OCI-LY7 (cell line): ENCODE results near the gene HNRNPH2.

ENCODE experiments used
- EZH2phosphoT487 ChIP-seq: fragments of 200-600 bp; sonication (generic); IDR thresholded peaks from 2 replicates; pipeline ENCODE4 v1.6.1; 2018; ENCODE audit warnings: low read depth, borderline replicate concordance, mild to moderate bottlenecking, mixed run types, antibody characterized with exemption, low read length, moderate library complexity, mixed read lengths
- TF ChIP-seq, protein P1 (sequence below): fragments of 200-600 bp; sonication (generic); conservative IDR thresholded peaks from 2 replicates; pipeline ENCODE4 v1.5.1; 2014; ENCODE audit warnings: mild to moderate bottlenecking, antibody characterized with exemption, low read length, moderate library complexity, mixed read lengths

DNA sequence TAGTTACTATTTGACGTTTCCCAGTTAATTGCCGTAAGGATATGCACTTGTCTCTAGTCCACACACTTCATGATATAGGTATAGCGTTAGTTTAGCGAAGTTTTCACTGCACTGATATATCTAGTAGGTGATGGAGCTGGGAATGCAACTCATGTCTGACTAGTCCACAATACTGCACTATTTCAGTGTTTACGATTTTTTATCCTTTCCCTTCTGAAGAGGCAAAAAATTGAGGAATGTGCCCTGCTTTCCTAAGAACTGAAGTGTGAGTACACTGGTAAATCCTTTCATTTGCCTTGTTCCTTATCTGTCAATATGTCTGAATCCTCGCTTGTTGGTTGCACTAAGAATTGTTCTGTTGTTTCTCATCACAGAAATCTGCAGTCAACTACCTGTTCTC is 16.2 kb upstream of the HNRNPH2 start:
- TF ChIP-seq, protein P1, sequence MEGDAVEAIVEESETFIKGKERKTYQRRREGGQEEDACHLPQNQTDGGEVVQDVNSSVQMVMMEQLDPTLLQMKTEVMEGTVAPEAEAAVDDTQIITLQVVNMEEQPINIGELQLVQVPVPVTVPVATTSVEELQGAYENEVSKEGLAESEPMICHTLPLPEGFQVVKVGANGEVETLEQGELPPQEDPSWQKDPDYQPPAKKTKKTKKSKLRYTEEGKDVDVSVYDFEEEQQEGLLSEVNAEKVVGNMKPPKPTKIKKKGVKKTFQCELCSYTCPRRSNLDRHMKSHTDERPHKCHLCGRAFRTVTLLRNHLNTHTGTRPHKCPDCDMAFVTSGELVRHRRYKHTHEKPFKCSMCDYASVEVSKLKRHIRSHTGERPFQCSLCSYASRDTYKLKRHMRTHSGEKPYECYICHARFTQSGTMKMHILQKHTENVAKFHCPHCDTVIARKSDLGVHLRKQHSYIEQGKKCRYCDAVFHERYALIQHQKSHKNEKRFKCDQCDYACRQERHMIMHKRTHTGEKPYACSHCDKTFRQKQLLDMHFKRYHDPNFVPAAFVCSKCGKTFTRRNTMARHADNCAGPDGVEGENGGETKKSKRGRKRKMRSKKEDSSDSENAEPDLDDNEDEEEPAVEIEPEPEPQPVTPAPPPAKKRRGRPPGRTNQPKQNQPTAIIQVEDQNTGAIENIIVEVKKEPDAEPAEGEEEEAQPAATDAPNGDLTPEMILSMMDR = no peak
- no peak for TF ChIP-seq EZH2phosphoT487
